Natural killer cell (primary cell): Measurements from ENCODE around the gene RBL2. TPM values are rescaled to one million over a fixed set of nuclear protein-coding genes. Genes with fewer than 3 reads are reported as not detected.

Experiments
- ATAC-seq, 3 donors: fragments of 150-1000 bp in 2 of 3; fragments of 200-7000 bp in 1 of 3; cut with Tn5 transposase; 1 replicate in 1 of 3; 2 replicates in 2 of 3; pipeline ENCODE4 v1.10.0; 2021; ENCODE audit warnings: mild to moderate bottlenecking in 2 of 3, moderate library complexity in 2 of 3
- DNase-seq, 2 donors: peaks; one replicate each; pipeline versions ENCODE4 v3.0.0 to v3.0.0-alpha.2; 2013 to 2021; ENCODE audit warnings: mixed read lengths in 1 of 2
- H3K27ac ChIP-seq: one replicate; pipeline ENCODE4 v1.5.1; 2013; ENCODE audit warnings: mild to moderate bottlenecking, low read length
- H3K27me3 ChIP-seq: one replicate; pipeline ENCODE4 v1.6.1; 2013; ENCODE audit warnings: low read length; ENCODE audit not compliant: control insufficient read depth, insufficient read depth
- H3K36me3 ChIP-seq: one replicate; pipeline ENCODE4 v1.6.1; 2013; ENCODE audit warnings: low read length; ENCODE audit not compliant: control insufficient read depth, insufficient read depth
- H3K4me1 ChIP-seq: one replicate; pipeline ENCODE4 v1.6.1; 2013; ENCODE audit warnings: low read length; ENCODE audit not compliant: control insufficient read depth, insufficient read depth
- H3K4me3 ChIP-seq: one replicate; pipeline ENCODE4 v1.5.1; 2013; ENCODE audit warnings: low read length
- H3K9me3 ChIP-seq: one replicate; pipeline ENCODE4 v1.6.1; 2013; ENCODE audit warnings: low read length; ENCODE audit not compliant: control insufficient read depth, insufficient read depth
- H3K27ac Mint-ChIP-seq, 2 donors: one replicate each; pipeline ENCODE4 v1.8.0; 2022; ENCODE audit warnings: mild to moderate bottlenecking in 2 of 2, mixed read lengths in 2 of 2, moderate library complexity in 1 of 2
- H3K27me3 Mint-ChIP-seq, 2 donors: one replicate each; pipeline ENCODE4 v1.8.0; 2022; ENCODE audit warnings: low read depth in 2 of 2, mixed read lengths in 2 of 2
- H3K36me3 Mint-ChIP-seq: one replicate; pipeline ENCODE4 v1.8.0; 2022; ENCODE audit warnings: mixed read lengths
- H3K4me1 Mint-ChIP-seq, 2 donors: one replicate each; pipeline ENCODE4 v1.8.0; 2022; ENCODE audit warnings: mixed read lengths in 2 of 2
- H3K4me3 Mint-ChIP-seq: one replicate; pipeline ENCODE4 v1.8.0; 2022; ENCODE audit warnings: mild to moderate bottlenecking, moderate library complexity, mixed read lengths
- H3K9me3 Mint-ChIP-seq, 2 donors: one replicate each; pipeline ENCODE4 v1.8.0; 2022; ENCODE audit warnings: mixed read lengths in 2 of 2
- CTCF ChIP-seq: fragments of 200-600 bp; IDR thresholded peaks from one replicate; pipeline ENCODE4 v1.8.0; 2022; ENCODE audit warnings: antibody characterized with exemption
- WGBS: methylation state at CpG from one replicate; pipeline ENCODE4 v1.1.7; 2013; ENCODE audit warnings: missing lambda C conversion rate; ENCODE audit not compliant: insufficient coverage; 5-methylcytosine and 5-hydroxymethylcytosine counted together
- intact Hi-C: fragments of 100-400 bp; cut with micrococcal nuclease; formaldehyde crosslinking; loops from one replicate; pipeline ENCODE4 v1.14.2; 2022
- total RNA-seq, 4 donors: library from RNA; stranded (reverse); fragments of 120-200 nt in 1 of 4; gene quantifications; one replicate each; pipeline versions ENCODE4 v1.2.3 to v1.2.4, GENCODE V29; 2013 to 2022

Gene RBL2
- total RNA-seq, 3 donors from 2014 or later (not counting 1 experiment from before 2014, with no cell fraction given): 140 to 222 (median 175) TPM

- H3K4me1 Mint-ChIP-seq: peaks cover 90 to 92% of the 10 kb centered on the region in 2 donors
- H3K27ac Mint-ChIP-seq: no peak overlapping the region
- H3K9me3 Mint-ChIP-seq: no peaks in the 10 kb centered on the region
- H3K36me3 ChIP-seq: no peaks in the 10 kb centered on the region
- DNase-seq (no peak), ATAC-seq (no peak)
- H3K4me1 ChIP-seq: peaks cover 82% of the 10 kb centered on the region
- no peaks in the 10 kb centered on the region for H3K36me3 Mint-ChIP-seq
- no peak for TF ChIP-seq CTCF
- H3K4me3 Mint-ChIP-seq: peak overlapping the region; percentile 47
- peaks cover 0 to 2% of the 10 kb centered on the region in 2 donors for H3K27me3 Mint-ChIP-seq
- 87% methylated on average over 6 of the region's 6 CpGs for whole genome bisulfite sequencing
- no peak overlapping the region for H3K27ac ChIP-seq
- intact Hi-C loops: loop anchor here (10.0 kb wide), 1 partner anchor 460 kb away; the partner anchor contains the start of genes CHD9 and CHD9NB
- H3K4me3 ChIP-seq: no peak overlapping the region
- H3K27me3 ChIP-seq: no peaks in the 10 kb centered on the region
- no peaks in the 10 kb centered on the region for H3K9me3 ChIP-seq
Measured at GRCh38 chr16:53515259-53515658, 81.0 kb downstream of the RBL2 start.

GRCh38 chr16:53515811-53516210 lies 81.5 kb downstream of the RBL2 start:
- H3K27me3 ChIP-seq: no peaks in the 10 kb centered on the region
- Mint-ChIP-seq H3K27me3 (peaks cover 0 to 2% of the 10 kb centered on the region in 2 donors), H3K4me1 (peaks cover 86 to 89% of the 10 kb centered on the region in 2 donors), H3K9me3 (no peaks in the 10 kb centered on the region), H3K4me3 (no peak overlapping the region), H3K27ac (no peak overlapping the region), H3K36me3 (no peaks in the 10 kb centered on the region)
- intact Hi-C loops: loop anchor here (10.0 kb wide), 1 partner anchor 461 kb away; the partner anchor contains the start of genes CHD9 and CHD9NB
- WGBS: 98% methylated on average over 2 of the region's 2 CpGs
- H3K4me3 ChIP-seq: no peak overlapping the region
- H3K27ac ChIP-seq: no peak overlapping the region
- DNase-seq (no peak), ATAC-seq (no peak)
- H3K36me3 ChIP-seq: no peaks in the 10 kb centered on the region
- H3K9me3 ChIP-seq: no peaks in the 10 kb centered on the region
- no peak for TF ChIP-seq CTCF
- H3K4me1 ChIP-seq: peaks cover 81% of the 10 kb centered on the region

DNA sequence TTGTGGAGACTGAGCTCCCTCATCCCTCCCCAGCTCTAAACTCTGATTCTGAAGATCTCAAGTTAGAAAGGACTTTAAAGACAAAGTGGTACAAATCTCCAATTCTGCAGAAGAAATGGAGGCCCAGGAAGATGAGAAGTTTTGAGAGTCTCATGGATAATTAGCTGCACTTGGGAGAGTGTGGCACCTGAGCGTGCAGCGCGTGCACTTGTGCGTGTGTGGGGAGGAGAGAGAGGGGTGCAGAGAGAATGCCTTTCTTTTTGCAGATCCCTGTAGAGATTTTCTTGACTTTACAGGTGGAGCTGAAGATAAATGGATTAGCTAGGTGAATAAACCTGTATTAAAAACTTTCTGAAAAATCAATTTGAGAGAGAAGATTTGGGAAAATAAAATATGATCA lies 83.6 kb downstream of the RBL2 start:
- WGBS: 69% methylated on average over 4 of the region's 4 CpGs
- H3K36me3 Mint-ChIP-seq: no peaks in the 10 kb centered on the region
- no peak for TF ChIP-seq CTCF
- no peaks in the 10 kb centered on the region for H3K9me3 Mint-ChIP-seq
- Histone ChIP-seq H3K36me3 (no peaks in the 10 kb centered on the region), H3K27me3 (no peaks in the 10 kb centered on the region), H3K9me3 (no peaks in the 10 kb centered on the region), H3K27ac (no peak overlapping the region), H3K4me1 (peaks cover 66% of the 10 kb centered on the region), H3K4me3 (no peak overlapping the region)
- DNase-seq (no peak), ATAC-seq (no peak)
- H3K27ac Mint-ChIP-seq: peak overlapping the region; percentile 88 to 93
- intact Hi-C loops: loop anchor here (1.0 to 10.0 kb wide), 3 partner anchors 15 to 463 kb away; partner anchors contain the start of genes AKTIP, CHD9 and CHD9NB
- peaks cover under 1 to 2% of the 10 kb centered on the region in 2 donors for H3K27me3 Mint-ChIP-seq
- peaks cover 67 to 72% of the 10 kb centered on the region in 2 donors for H3K4me1 Mint-ChIP-seq
- H3K4me3 Mint-ChIP-seq: peak overlapping the region; percentile 84
